CD4-positive, alpha-beta T cell treated with Interleukin-21 for 1 hour (primary cell): ENCODE results near the gene HCN3.
A peak's percentile ranks its signal among the peaks of the same experiment; 100 is the strongest.

Experiments
- DNase-seq: peaks from one replicate; pipeline ENCODE4 v3.0.0-alpha.2; 2020

HCN3 gene

GRCh38 chr1:155254714-155255242 is 22.5 kb upstream of the HCN3 start:
- DNase-seq: no peak

GRCh38 chr1:155255243-155256007 is 21.8 kb upstream of the HCN3 start, which contains the start of gene ENTREP3:
Gene ENTREP3 (minus strand): TSS chr1:155255483. CDS start chr1:155254877, 606 bp downstream.
- DNase-seq: peak; percentile 82

GRCh38 chr1:155256058-155256852 is 21.0 kb upstream of the HCN3 start:
- DNase-seq: no peak

- DNase-seq: no peak
Observed at GRCh38 chr1:155260276-155260675, 17.0 kb upstream of the HCN3 start.

GRCh38 chr1:155261493-155261851 is 15.8 kb upstream of the HCN3 start:
- DNase-seq: peak; percentile 25

- DNase-seq: peak; percentile 92
Observed at GRCh38 chr1:155261852-155262673, 15.2 kb upstream of the HCN3 start, which contains the start of gene SCAMP3. Gene SCAMP3 (minus strand): TSS chr1:155262360. CDS start chr1:155262151, 209 bp downstream.

- DNase-seq: no peak
Observed at GRCh38 chr1:155263067-155263466, 14.2 kb upstream of the HCN3 start.

GRCh38 chr1:155266553-155266952 is 10.7 kb upstream of the HCN3 start:
- no peak for DNase-seq

GRCh38 chr1:155267373-155267772 is 9.9 kb upstream of the HCN3 start:
- no peak for DNase-seq

GRCh38 chr1:155268630-155269029 is 8.6 kb upstream of the HCN3 start:
- DNase-seq: no peak

- no peak for DNase-seq
Observed at GRCh38 chr1:155269381-155269780, 7.9 kb upstream of the HCN3 start.

- no peak for DNase-seq
Observed at GRCh38 chr1:155272466-155273342, 4.6 kb upstream of the HCN3 start.

- DNase-seq: peak; percentile 93
Observed at GRCh38 chr1:155273343-155274245, 3.7 kb upstream of the HCN3 start, which contains the start of gene CLK2. Gene CLK2 (minus strand): TSS chr1:155273504. CDS start chr1:155270977, 2,527 bp downstream.

- peak; percentile 81 for DNase-seq
Observed at GRCh38 chr1:155277902-155278688, 832 bp downstream of the HCN3 start.

GRCh38 chr1:155278689-155279160 is 1.5 kb downstream of the HCN3 start:
- DNase-seq: no peak

- no peak for DNase-seq
Observed at GRCh38 chr1:155279268-155279667, 2.0 kb downstream of the HCN3 start.

GRCh38 chr1:155282488-155283091 is 5.3 kb downstream of the HCN3 start:
- no peak for DNase-seq

- DNase-seq: no peak
Observed at GRCh38 chr1:155284476-155284875, 7.2 kb downstream of the HCN3 start.

- no peak for DNase-seq
Observed at GRCh38 chr1:155285063-155285462, 7.8 kb downstream of the HCN3 start.
